ENCODE measurements around the gene LGALS13. TPM values are rescaled to one million over a fixed set of nuclear protein-coding genes. Genes with fewer than 3 reads are reported as not detected.

LGALS13 gene
- total RNA-seq, 1 donor from 2014 or later: not detected

DNA sequence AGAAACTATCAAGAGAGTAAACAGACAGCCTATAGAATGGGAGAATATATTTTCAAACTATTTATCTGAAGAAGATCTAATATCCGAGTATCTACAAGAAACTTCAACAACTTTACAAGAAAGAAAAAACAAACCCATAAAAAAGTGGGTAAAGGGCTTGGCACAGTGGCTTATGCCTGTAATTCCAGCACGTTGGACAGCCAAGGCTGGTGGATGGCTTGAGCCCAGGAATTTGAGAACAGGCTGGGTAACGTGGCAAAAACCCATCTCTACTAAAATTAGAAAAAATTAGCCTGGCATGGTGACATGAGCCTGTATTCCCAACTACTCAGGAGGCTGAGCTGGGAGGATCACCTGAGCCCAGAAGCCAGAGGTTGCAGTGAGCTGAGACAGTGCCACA lies 45.6 kb downstream of the LGALS13 start:
- H3K4me3 Mint-ChIP-seq (ENCODE audit: unreplicated experiment): no peak overlapping the region
- H3K36me3 Mint-ChIP-seq (ENCODE audit: low read depth): no peaks in the 10 kb centered on the region
- H3K27ac Mint-ChIP-seq (ENCODE audit: unreplicated experiment): no peak overlapping the region
- TF ChIP-seq, protein P1, sequence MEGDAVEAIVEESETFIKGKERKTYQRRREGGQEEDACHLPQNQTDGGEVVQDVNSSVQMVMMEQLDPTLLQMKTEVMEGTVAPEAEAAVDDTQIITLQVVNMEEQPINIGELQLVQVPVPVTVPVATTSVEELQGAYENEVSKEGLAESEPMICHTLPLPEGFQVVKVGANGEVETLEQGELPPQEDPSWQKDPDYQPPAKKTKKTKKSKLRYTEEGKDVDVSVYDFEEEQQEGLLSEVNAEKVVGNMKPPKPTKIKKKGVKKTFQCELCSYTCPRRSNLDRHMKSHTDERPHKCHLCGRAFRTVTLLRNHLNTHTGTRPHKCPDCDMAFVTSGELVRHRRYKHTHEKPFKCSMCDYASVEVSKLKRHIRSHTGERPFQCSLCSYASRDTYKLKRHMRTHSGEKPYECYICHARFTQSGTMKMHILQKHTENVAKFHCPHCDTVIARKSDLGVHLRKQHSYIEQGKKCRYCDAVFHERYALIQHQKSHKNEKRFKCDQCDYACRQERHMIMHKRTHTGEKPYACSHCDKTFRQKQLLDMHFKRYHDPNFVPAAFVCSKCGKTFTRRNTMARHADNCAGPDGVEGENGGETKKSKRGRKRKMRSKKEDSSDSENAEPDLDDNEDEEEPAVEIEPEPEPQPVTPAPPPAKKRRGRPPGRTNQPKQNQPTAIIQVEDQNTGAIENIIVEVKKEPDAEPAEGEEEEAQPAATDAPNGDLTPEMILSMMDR (IDR thresholded peaks at IDR 0.05): no peak
- DNase-seq (ENCODE audit: low spot score): no peak
- peaks cover 7% of the 10 kb centered on the region for H3K9me3 Mint-ChIP-seq (ENCODE audit: low read depth)
- H3K27me3 Mint-ChIP-seq (ENCODE audit: low read depth): peaks cover 8% of the 10 kb centered on the region
- H3K4me1 Mint-ChIP-seq (ENCODE audit: low read depth): no peaks in the 10 kb centered on the region

DNA sequence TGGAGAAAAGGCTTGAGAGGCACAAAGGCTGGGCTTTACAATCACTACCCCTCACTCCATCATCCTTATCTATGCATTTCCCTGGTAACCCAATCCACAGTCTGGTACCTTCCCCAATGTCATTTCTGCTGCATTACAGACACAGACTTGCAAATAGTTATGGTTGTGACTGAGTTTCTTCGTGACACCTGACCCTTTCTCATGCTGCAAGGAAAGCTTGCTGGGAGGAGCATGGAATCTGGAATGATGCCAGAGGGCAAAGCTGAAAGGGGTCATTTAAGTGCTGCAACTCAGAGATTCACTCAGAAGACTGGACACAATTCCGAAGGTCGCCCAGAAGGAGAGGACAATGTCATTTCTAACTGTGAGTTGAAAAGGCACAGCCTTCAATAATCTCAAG lies 53.3 kb downstream of the LGALS13 start, which contains the start of gene LGALS16:
Gene LGALS16 (plus strand): TSS at position 301 of the 400 bp plus-strand sequence. CDS start 49 bp downstream, at position 350.
- H3K27me3 Mint-ChIP-seq (ENCODE audit: low read depth): peaks cover 15% of the 10 kb centered on the region
- H3K4me1 Mint-ChIP-seq (ENCODE audit: low read depth): no peaks in the 10 kb centered on the region
- TF ChIP-seq, protein P1 (IDR thresholded peaks at IDR 0.05): no peak
- no peaks in the 10 kb centered on the region for H3K9me3 Mint-ChIP-seq (ENCODE audit: low read depth)
- H3K27ac Mint-ChIP-seq (ENCODE audit: unreplicated experiment): no peak within 1 kb of the TSS
- H3K4me3 Mint-ChIP-seq (ENCODE audit: unreplicated experiment): no peak within 1 kb of the TSS
- H3K36me3 Mint-ChIP-seq (ENCODE audit: low read depth): no peaks in the 10 kb centered on the region
- no peak for DNase-seq (ENCODE audit: low spot score)

Other genes starting within 250 kb of the LGALS13 start
- gene PAF1, start 211.4 kb upstream of the LGALS13 start, total RNA-seq: 32.2 to 39.7 TPM (median 32.5 TPM) in 3 replicates
- 27.0 to 31.1 TPM (median 28.7 TPM) in 3 replicates for gene MED29, start 211.1 kb upstream of the LGALS13 start, total RNA-seq
- gene ZFP36, start 195.7 kb upstream of the LGALS13 start, total RNA-seq: 30.2 to 55.7 TPM (median 46.3 TPM) in 3 replicates
- gene PLEKHG2, start 189.9 kb upstream of the LGALS13 start, total RNA-seq: 108 to 154 TPM (median 150 TPM) in 3 replicates
- gene RPS16, start 166.6 kb upstream of the LGALS13 start, total RNA-seq: 1,022 to 1,375 TPM (median 1,065 TPM) in 3 replicates
- gene SUPT5H, start 156.9 kb upstream of the LGALS13 start, total RNA-seq: 106 to 120 TPM (median 108 TPM) in 3 replicates
- gene TIMM50, start 121.7 kb upstream of the LGALS13 start, total RNA-seq: 46.4 to 65.7 TPM (median 49.9 TPM) in 3 replicates
- 0.92 to 1.3 TPM (median 1.00 TPM) in 3 replicates for gene DLL3, start 103.6 kb upstream of the LGALS13 start, total RNA-seq
- not detected in 3 replicates for gene SELENOV, start 87.4 kb upstream of the LGALS13 start, total RNA-seq
- gene EID2B, start 69.7 kb upstream of the LGALS13 start, total RNA-seq: 1.7 to 2.7 TPM (median 2.4 TPM) in 3 replicates
- gene EID2, start 62.4 kb upstream of the LGALS13 start, total RNA-seq: 14.3 to 15.6 TPM (median 15.1 TPM) in 3 replicates
- gene LGALS16, start 53.4 kb downstream of the LGALS13 start, total RNA-seq: not detected in 3 replicates
- not detected in 3 replicates for gene LGALS14, start 102.0 kb downstream of the LGALS13 start, total RNA-seq
- not detected in 3 replicates for gene CLC, start 135.5 kb downstream of the LGALS13 start, total RNA-seq
- not detected in 3 replicates for gene LEUTX, start 176.3 kb downstream of the LGALS13 start, total RNA-seq
- 15.0 to 20.0 TPM (median 19.6 TPM) in 3 replicates for gene DYRK1B, start 231.6 kb downstream of the LGALS13 start, total RNA-seq
- gene FBL, start 243.9 kb downstream of the LGALS13 start, total RNA-seq: 95.0 to 119 TPM (median 104 TPM) in 3 replicates